ENCODE measurements around the gene HAPSTR1. TPM values are rescaled to one million over a fixed set of nuclear protein-coding genes. Genes with fewer than 3 reads are reported as not detected.

HAPSTR1 gene
- polyA plus RNA-seq, 1 donor (not counting 4 experiments of a cell fraction or from before 2014, with no cell fraction given), result 46.5 TPM

DNA sequence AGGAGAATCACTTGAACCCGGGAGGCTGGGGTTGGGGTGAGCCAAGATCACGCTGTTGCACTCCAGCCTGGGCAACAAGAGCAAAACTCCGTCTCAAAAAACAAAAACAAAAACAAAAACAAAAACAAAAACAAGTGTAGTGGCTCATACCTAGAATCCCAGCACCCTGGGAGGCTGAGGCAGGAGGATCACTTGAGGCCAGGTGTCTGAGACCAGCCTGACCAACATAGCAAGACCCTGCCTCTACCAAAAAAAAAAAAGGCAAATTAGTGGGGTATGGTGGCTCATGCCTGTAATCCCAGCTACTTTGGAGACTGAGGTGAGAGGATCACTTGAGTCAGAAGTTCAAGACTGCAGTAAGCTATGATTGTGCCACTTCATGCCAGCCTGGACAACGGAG, 26.4 kb upstream of the HAPSTR1 start:
- TF ChIP-seq, protein P1, sequence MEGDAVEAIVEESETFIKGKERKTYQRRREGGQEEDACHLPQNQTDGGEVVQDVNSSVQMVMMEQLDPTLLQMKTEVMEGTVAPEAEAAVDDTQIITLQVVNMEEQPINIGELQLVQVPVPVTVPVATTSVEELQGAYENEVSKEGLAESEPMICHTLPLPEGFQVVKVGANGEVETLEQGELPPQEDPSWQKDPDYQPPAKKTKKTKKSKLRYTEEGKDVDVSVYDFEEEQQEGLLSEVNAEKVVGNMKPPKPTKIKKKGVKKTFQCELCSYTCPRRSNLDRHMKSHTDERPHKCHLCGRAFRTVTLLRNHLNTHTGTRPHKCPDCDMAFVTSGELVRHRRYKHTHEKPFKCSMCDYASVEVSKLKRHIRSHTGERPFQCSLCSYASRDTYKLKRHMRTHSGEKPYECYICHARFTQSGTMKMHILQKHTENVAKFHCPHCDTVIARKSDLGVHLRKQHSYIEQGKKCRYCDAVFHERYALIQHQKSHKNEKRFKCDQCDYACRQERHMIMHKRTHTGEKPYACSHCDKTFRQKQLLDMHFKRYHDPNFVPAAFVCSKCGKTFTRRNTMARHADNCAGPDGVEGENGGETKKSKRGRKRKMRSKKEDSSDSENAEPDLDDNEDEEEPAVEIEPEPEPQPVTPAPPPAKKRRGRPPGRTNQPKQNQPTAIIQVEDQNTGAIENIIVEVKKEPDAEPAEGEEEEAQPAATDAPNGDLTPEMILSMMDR (optimal IDR thresholded peaks at IDR 0.05 in 1 of 3, IDR thresholded peaks at IDR 0.05 in 1 of 3, conservative IDR thresholded peaks at IDR 0.05 in 1 of 3; ENCODE audit: extremely low read depth in 1 of 3, insufficient read depth in 2 of 3, low read length in 3 of 3), result no peak
- TF ChIP-seq EZH2 (IDR thresholded peaks at IDR 0.05; ENCODE audit: low read length), result no peak
- no peaks in the 10 kb centered on the region for H4K20me1 ChIP-seq (ENCODE audit: control insufficient read depth, extremely low read depth, insufficient read depth, low read length)
- H3K36me3 ChIP-seq (ENCODE audit: control insufficient read depth in 2 of 2, extremely low read depth in 1 of 2, insufficient read depth in 2 of 2, low read length in 2 of 2), result peaks cover 0 to 5% of the 10 kb centered on the region in 2 experiments
- H3K9ac ChIP-seq (ENCODE audit: control insufficient read depth, extremely low read depth, insufficient read depth, low read length), result no peak overlapping the region
- no peak for DNase-seq (ENCODE audit: low read depth, low spot score)
- H3K27ac ChIP-seq (ENCODE audit: control insufficient read depth, insufficient read depth, low read length), result no peak overlapping the region
- H3K4me3 ChIP-seq (ENCODE audit: control insufficient read depth in 2 of 3, extremely low read depth in 1 of 3, insufficient read depth in 2 of 3, low read depth in 1 of 3, low read length in 3 of 3), result no peak overlapping the region
- no peak for FAIRE-seq
- dilution Hi-C loops (cut with MboI; ENCODE audit: extremely low pct_ligation_motif_present, low sequenced_read_pairs), result no loop called here
- peaks cover 12% of the 10 kb centered on the region for H3K79me2 ChIP-seq (ENCODE audit: control insufficient read depth, insufficient read depth, low read length)
- H3K4me1 ChIP-seq (ENCODE audit: control insufficient read depth, extremely low read depth, insufficient read depth, low read length), result peaks cover 17% of the 10 kb centered on the region
- no peaks in the 10 kb centered on the region for H3K9me1 ChIP-seq (ENCODE audit: control insufficient read depth, extremely low read depth, insufficient read depth, low read length)
- H3K4me2 ChIP-seq (ENCODE audit: control insufficient read depth, extremely low read depth, insufficient read depth, low read depth, low read length), result no peak overlapping the region
- no peak overlapping the region for H2AFZ ChIP-seq (ENCODE audit: control insufficient read depth, low read length)
- no peaks in the 10 kb centered on the region for H3K27me3 ChIP-seq (ENCODE audit: control insufficient read depth, extremely low read depth, insufficient read depth, low read length)
- H3K9me3 ChIP-seq (ENCODE audit: control insufficient read depth, low read depth, low read length), result no peaks in the 10 kb centered on the region

DNA sequence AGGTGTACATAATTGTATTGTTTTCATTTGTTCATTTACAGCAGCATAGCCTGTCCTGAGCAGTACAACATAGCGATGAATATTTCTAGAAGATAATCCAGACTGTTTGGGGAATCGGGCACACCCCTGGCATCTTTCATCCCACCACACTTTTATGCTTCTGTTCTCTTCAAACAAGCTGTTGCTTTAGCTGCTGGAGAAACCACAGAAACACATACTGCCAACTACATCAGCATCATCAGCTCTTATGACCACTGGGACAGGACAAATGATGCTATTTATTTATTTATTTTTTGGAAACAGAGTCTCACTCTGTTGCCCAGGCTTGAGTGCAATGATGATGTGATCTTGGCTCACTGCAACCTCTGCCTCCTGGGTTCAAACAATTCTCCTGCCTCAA, 22.6 kb upstream of the HAPSTR1 start:
- no peak overlapping the region for H3K4me3 ChIP-seq (ENCODE audit: control insufficient read depth in 2 of 3, extremely low read depth in 1 of 3, insufficient read depth in 2 of 3, low read depth in 1 of 3, low read length in 3 of 3)
- no peaks in the 10 kb centered on the region for H4K20me1 ChIP-seq (ENCODE audit: control insufficient read depth, extremely low read depth, insufficient read depth, low read length)
- no peak for TF ChIP-seq EZH2 (IDR thresholded peaks at IDR 0.05; ENCODE audit: low read length)
- peak overlapping the region; percentile 4 for H3K4me2 ChIP-seq (ENCODE audit: control insufficient read depth, extremely low read depth, insufficient read depth, low read depth, low read length)
- FAIRE-seq, result no peak
- no peaks in the 10 kb centered on the region for H3K9me3 ChIP-seq (ENCODE audit: control insufficient read depth, low read depth, low read length)
- H3K36me3 ChIP-seq (ENCODE audit: control insufficient read depth in 2 of 2, extremely low read depth in 1 of 2, insufficient read depth in 2 of 2, low read length in 2 of 2), result peaks cover 0 to 4% of the 10 kb centered on the region in 2 experiments
- no peaks in the 10 kb centered on the region for H3K9me1 ChIP-seq (ENCODE audit: control insufficient read depth, extremely low read depth, insufficient read depth, low read length)
- H3K9ac ChIP-seq (ENCODE audit: control insufficient read depth, extremely low read depth, insufficient read depth, low read length), result peak overlapping the region; percentile 2
- H3K79me2 ChIP-seq (ENCODE audit: control insufficient read depth, insufficient read depth, low read length), result peaks cover 12% of the 10 kb centered on the region
- peak overlapping the region; percentile 90 for H3K27ac ChIP-seq (ENCODE audit: control insufficient read depth, insufficient read depth, low read length)
- DNase-seq (ENCODE audit: low read depth, low spot score), result no peak
- dilution Hi-C loops (cut with MboI; ENCODE audit: extremely low pct_ligation_motif_present, low sequenced_read_pairs), result no loop called here
- no peaks in the 10 kb centered on the region for H3K27me3 ChIP-seq (ENCODE audit: control insufficient read depth, extremely low read depth, insufficient read depth, low read length)
- peaks cover 41% of the 10 kb centered on the region for H3K4me1 ChIP-seq (ENCODE audit: control insufficient read depth, extremely low read depth, insufficient read depth, low read length)
- H2AFZ ChIP-seq (ENCODE audit: control insufficient read depth, low read length), result no peak overlapping the region

DNA sequence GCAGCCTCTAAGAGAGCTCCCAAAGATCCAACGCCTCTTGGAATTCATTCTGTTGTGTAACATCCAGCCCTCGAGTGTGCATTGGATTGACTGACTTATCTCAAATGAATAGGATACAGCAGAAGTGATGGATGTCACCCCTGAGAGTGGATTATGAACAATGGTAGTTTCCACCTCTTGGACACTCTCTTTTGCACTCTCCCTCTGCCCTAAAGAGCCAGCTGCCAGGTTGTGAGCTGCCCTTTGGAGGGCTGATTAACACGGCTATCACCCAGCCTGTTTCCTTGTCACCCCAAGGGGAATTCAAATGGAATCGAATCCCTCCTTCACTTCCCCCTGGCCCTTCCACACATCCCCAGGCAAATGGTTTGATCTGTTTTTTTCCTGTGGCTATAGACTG, 21.2 kb upstream of the HAPSTR1 start:
- Histone ChIP-seq H3K27me3 (ENCODE audit: control insufficient read depth, extremely low read depth, insufficient read depth, low read length) (no peaks in the 10 kb centered on the region), H3K4me1 (ENCODE audit: control insufficient read depth, extremely low read depth, insufficient read depth, low read length) (peaks cover 41% of the 10 kb centered on the region), H3K4me2 (ENCODE audit: control insufficient read depth, extremely low read depth, insufficient read depth, low read depth, low read length) (no peak overlapping the region), H3K79me2 (ENCODE audit: control insufficient read depth, insufficient read depth, low read length) (peaks cover 12% of the 10 kb centered on the region), H3K27ac (ENCODE audit: control insufficient read depth, insufficient read depth, low read length) (no peak overlapping the region), H4K20me1 (ENCODE audit: control insufficient read depth, extremely low read depth, insufficient read depth, low read length) (no peaks in the 10 kb centered on the region), H3K9ac (ENCODE audit: control insufficient read depth, extremely low read depth, insufficient read depth, low read length) (no peak overlapping the region), H3K9me3 (ENCODE audit: control insufficient read depth, low read depth, low read length) (no peaks in the 10 kb centered on the region), H3K4me3 (ENCODE audit: control insufficient read depth in 2 of 3, extremely low read depth in 1 of 3, insufficient read depth in 2 of 3, low read depth in 1 of 3, low read length in 3 of 3) (no peak overlapping the region), H3K9me1 (ENCODE audit: control insufficient read depth, extremely low read depth, insufficient read depth, low read length) (no peaks in the 10 kb centered on the region), H2AFZ (ENCODE audit: control insufficient read depth, low read length) (peak overlapping the region; percentile 23), H3K36me3 (ENCODE audit: control insufficient read depth in 2 of 2, extremely low read depth in 1 of 2, insufficient read depth in 2 of 2, low read length in 2 of 2) (peaks cover 0 to 2% of the 10 kb centered on the region in 2 experiments)
- DNase-seq (ENCODE audit: low read depth, low spot score) (no peak), FAIRE-seq (no peak)
- TF ChIP-seq EZH2 (IDR thresholded peaks at IDR 0.05; ENCODE audit: low read length), result no peak
- TF ChIP-seq, protein P1 (optimal IDR thresholded peaks at IDR 0.05 in 1 of 3, IDR thresholded peaks at IDR 0.05 in 1 of 3, conservative IDR thresholded peaks at IDR 0.05 in 1 of 3; ENCODE audit: extremely low read depth in 1 of 3, insufficient read depth in 2 of 3, low read length in 3 of 3), result no peak
- dilution Hi-C loops (cut with MboI; ENCODE audit: extremely low pct_ligation_motif_present, low sequenced_read_pairs), result no loop called here
